ENCODE data around the gene GRIN3B. TPM values are rescaled to one million over a fixed set of nuclear protein-coding genes. Genes with fewer than 3 reads are reported as not detected.

Gene GRIN3B
- total and polyA plus RNA-seq, 9 of the 15 experiments (the other 6 are each of a cell fraction or from before 2014, with no cell fraction given) = 0.06 to 0.95 (median 0.19) TPM; not detected in 6

- TF ChIP-seq TEAD1 (CRISPR knock-in tag; IDR thresholded peaks at IDR 0.05) = no peak
- no peak for TF ChIP-seq ZNF174 (CRISPR knock-in tag; IDR thresholded peaks at IDR 0.05)
- no peak for TF ChIP-seq PYGO2 (tag; IDR thresholded peaks at IDR 0.05)
- no peak for TF ChIP-seq SUPT5H (IDR thresholded peaks at IDR 0.05)
- no peak for TF ChIP-seq CEBPZ (IDR thresholded peaks at IDR 0.05; ENCODE audit: borderline replicate concordance, low read depth, low read length)
- no peak for TF ChIP-seq DEAF1 (CRISPR knock-in tag; IDR thresholded peaks at IDR 0.05)
- no peak for TF ChIP-seq FOS (IDR thresholded peaks at IDR 0.05; ENCODE audit: extremely low read depth, insufficient read length)
- no peak for TF ChIP-seq ZNF277 (CRISPR knock-in tag; IDR thresholded peaks at IDR 0.05; ENCODE audit: borderline replicate concordance)
- no peak for TF ChIP-seq MYBL2 (IDR thresholded peaks at IDR 0.05; ENCODE audit: low read depth)
- TF ChIP-seq MYBL2 (CRISPR knock-in tag; IDR thresholded peaks at IDR 0.05; ENCODE audit: borderline replicate concordance) = no peak
- no peak for TF ChIP-seq ZNF79 (CRISPR knock-in tag; IDR thresholded peaks at IDR 0.05; ENCODE audit: low read depth)
- no peak for TF ChIP-seq ZNF431 (CRISPR knock-in tag; IDR thresholded peaks at IDR 0.05)
- no peak for TF ChIP-seq HDAC8 (tag; IDR thresholded peaks at IDR 0.05)
- no peak for TF ChIP-seq NFATC3 (IDR thresholded peaks at IDR 0.05)
- no peak for TF ChIP-seq BCL6 (CRISPR knock-in tag; IDR thresholded peaks at IDR 0.05)
- TF ChIP-seq NR0B1 (IDR thresholded peaks at IDR 0.05; ENCODE audit: partially characterized antibody) = no peak
- TF ChIP-seq FOXJ2 (tag; IDR thresholded peaks at IDR 0.05) = no peak
- TF ChIP-seq GTF2E2 (tag; IDR thresholded peaks at IDR 0.05) = no peak
- no peak for TF ChIP-seq FUS (optimal IDR thresholded peaks at IDR 0.05; ENCODE audit: low read depth, low read length)
- no peak for TF ChIP-seq BRF2 (IDR thresholded peaks at IDR 0.05; ENCODE audit: borderline replicate concordance, insufficient read depth, insufficient read length)
These were observed 29.5 kb upstream of the GRIN3B start (continued) for GRCh38 chr19:970695-971094.

Measured in K562 (cell line).